Liver (tissue), 1 donor: ENCODE measurements around the gene PTPN4.

Experiments
- ZBTB33 ChIP-seq: IDR thresholded peaks from 2 replicates; pipeline ENCODE4 v1.6.1; 2016; ENCODE audit warnings: antibody characterized with exemption
- TF ChIP-seq, protein P1 (sequence below): IDR thresholded peaks from 2 replicates; pipeline ENCODE4 v1.6.1; 2016; ENCODE audit warnings: antibody characterized with exemption, mild to moderate bottlenecking
- TF ChIP-seq, protein P2 (sequence below): IDR thresholded peaks from 2 replicates; pipeline ENCODE4 v1.6.1; 2016; ENCODE audit warnings: antibody characterized with exemption

DNA sequence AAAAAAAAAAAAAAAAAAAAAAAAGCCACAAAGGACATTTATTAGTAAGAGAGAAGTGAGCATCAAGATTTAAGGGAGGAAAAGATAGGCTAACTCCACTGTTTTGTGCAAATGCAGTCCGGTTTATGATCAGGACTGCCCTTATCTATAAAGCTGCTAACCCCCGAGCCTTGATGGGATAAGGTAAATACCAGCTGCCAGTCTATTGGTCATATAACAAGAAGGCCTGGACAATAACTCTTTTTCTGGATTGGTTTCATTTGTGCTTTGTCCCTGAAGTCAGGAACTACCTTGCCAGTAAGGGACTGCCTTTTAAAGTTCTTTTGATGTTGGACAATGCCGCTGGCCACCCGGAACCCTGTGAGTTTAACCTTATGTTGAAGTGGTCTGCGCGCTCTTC, 15.4 kb downstream of the PTPN4 start:
- TF ChIP-seq, protein P1, sequence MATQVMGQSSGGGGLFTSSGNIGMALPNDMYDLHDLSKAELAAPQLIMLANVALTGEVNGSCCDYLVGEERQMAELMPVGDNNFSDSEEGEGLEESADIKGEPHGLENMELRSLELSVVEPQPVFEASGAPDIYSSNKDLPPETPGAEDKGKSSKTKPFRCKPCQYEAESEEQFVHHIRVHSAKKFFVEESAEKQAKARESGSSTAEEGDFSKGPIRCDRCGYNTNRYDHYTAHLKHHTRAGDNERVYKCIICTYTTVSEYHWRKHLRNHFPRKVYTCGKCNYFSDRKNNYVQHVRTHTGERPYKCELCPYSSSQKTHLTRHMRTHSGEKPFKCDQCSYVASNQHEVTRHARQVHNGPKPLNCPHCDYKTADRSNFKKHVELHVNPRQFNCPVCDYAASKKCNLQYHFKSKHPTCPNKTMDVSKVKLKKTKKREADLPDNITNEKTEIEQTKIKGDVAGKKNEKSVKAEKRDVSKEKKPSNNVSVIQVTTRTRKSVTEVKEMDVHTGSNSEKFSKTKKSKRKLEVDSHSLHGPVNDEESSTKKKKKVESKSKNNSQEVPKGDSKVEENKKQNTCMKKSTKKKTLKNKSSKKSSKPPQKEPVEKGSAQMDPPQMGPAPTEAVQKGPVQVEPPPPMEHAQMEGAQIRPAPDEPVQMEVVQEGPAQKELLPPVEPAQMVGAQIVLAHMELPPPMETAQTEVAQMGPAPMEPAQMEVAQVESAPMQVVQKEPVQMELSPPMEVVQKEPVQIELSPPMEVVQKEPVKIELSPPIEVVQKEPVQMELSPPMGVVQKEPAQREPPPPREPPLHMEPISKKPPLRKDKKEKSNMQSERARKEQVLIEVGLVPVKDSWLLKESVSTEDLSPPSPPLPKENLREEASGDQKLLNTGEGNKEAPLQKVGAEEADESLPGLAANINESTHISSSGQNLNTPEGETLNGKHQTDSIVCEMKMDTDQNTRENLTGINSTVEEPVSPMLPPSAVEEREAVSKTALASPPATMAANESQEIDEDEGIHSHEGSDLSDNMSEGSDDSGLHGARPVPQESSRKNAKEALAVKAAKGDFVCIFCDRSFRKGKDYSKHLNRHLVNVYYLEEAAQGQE: no peak
- TF ChIP-seq, protein P2, sequence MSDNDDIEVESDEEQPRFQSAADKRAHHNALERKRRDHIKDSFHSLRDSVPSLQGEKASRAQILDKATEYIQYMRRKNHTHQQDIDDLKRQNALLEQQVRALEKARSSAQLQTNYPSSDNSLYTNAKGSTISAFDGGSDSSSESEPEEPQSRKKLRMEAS: no peak
- no peak for TF ChIP-seq ZBTB33
